ENCODE measurements around the gene TPO. TPM values are rescaled to one million over a fixed set of nuclear protein-coding genes. Genes with fewer than 3 reads are reported as not detected.

Gene TPO
- total and polyA plus RNA-seq, 4 donors: not detected

GRCh38 chr2:1402064-1402463, 11.2 kb upstream of the TPO start:
- 67% methylated on average over 9 of the region's 9 CpGs for WGBS
- H3K9ac ChIP-seq (ENCODE audit: low read depth in 1 of 2, low read length in 2 of 2): no peak overlapping the region
- no peaks in the 10 kb centered on the region for H3K36me3 ChIP-seq (ENCODE audit: control insufficient read depth in 4 of 4, insufficient read depth in 3 of 4, low read depth in 1 of 4, low read length in 3 of 4)
- H3K4me3 ChIP-seq (ENCODE audit: low read depth in 1 of 3, low read length in 3 of 3): no peak overlapping the region
- peaks cover 0 to 3% (median 0%) of the 10 kb centered on the region in 4 donors for H3K27me3 ChIP-seq (ENCODE audit: control insufficient read depth in 4 of 4, insufficient read depth in 4 of 4, low read length in 3 of 4)
- no peaks in the 10 kb centered on the region for H3K9me3 ChIP-seq (ENCODE audit: control insufficient read depth in 4 of 4, low read length in 3 of 4)
- TF ChIP-seq HNF4A (conservative IDR thresholded peaks at IDR 0.05): no peak
- no peak overlapping the region for H3K27ac ChIP-seq (ENCODE audit: low read depth in 1 of 2, low read length in 2 of 2)
- no peak for DNase-seq (ENCODE audit: low spot score)
- no peaks in the 10 kb centered on the region for H3K4me1 ChIP-seq (ENCODE audit: control insufficient read depth in 4 of 4, insufficient read depth in 4 of 4, low read length in 3 of 4)

GRCh38 chr2:1403565-1403964, 9.7 kb upstream of the TPO start:
- WGBS: 76% methylated on average over 12 of the region's 12 CpGs

GRCh38 chr2:1405124-1405523, 8.1 kb upstream of the TPO start:
- TF ChIP-seq EGR1 (IDR thresholded peaks at IDR 0.05; ENCODE audit: low read depth in 2 of 2) (no peak), GABPA (IDR thresholded peaks at IDR 0.05 in 1 of 2, conservative IDR thresholded peaks at IDR 0.05 in 1 of 2) (no peak), RAD21 (IDR thresholded peaks at IDR 0.05) (no peak), ZBTB33 (IDR thresholded peaks at IDR 0.05) (no peak)
- Histone ChIP-seq H3K4me3 (ENCODE audit: low read depth in 1 of 3, low read length in 3 of 3) (no peak overlapping the region), H3K27me3 (ENCODE audit: control insufficient read depth in 4 of 4, insufficient read depth in 4 of 4, low read length in 3 of 4) (peaks cover 0 to 3% (median 1%) of the 10 kb centered on the region in 4 donors), H3K9ac (ENCODE audit: low read depth in 1 of 2, low read length in 2 of 2) (no peak overlapping the region), H3K9me3 (ENCODE audit: control insufficient read depth in 4 of 4, low read length in 3 of 4) (no peaks in the 10 kb centered on the region), H3K27ac (ENCODE audit: low read depth in 1 of 2, low read length in 2 of 2) (no peak overlapping the region), H3K4me1 (ENCODE audit: control insufficient read depth in 4 of 4, insufficient read depth in 4 of 4, low read length in 3 of 4) (no peaks in the 10 kb centered on the region), H3K36me3 (ENCODE audit: control insufficient read depth in 4 of 4, insufficient read depth in 3 of 4, low read depth in 1 of 4, low read length in 3 of 4) (no peaks in the 10 kb centered on the region)
- no peak for DNase-seq (ENCODE audit: low spot score)
- 56% methylated on average over 1 of the region's 1 CpG for WGBS

More at GRCh38 chr2:1403565-1403964, 9.7 kb upstream of the TPO start:
- DNase-seq (ENCODE audit: low spot score): no peak
- no peak overlapping the region for H3K4me3 ChIP-seq (ENCODE audit: low read depth in 1 of 3, low read length in 3 of 3)
- H3K9ac ChIP-seq (ENCODE audit: low read depth in 1 of 2, low read length in 2 of 2): no peak overlapping the region
- H3K36me3 ChIP-seq (ENCODE audit: control insufficient read depth in 4 of 4, insufficient read depth in 3 of 4, low read depth in 1 of 4, low read length in 3 of 4): no peaks in the 10 kb centered on the region
- H3K4me1 ChIP-seq (ENCODE audit: control insufficient read depth in 4 of 4, insufficient read depth in 4 of 4, low read length in 3 of 4): no peaks in the 10 kb centered on the region
- no peaks in the 10 kb centered on the region for H3K9me3 ChIP-seq (ENCODE audit: control insufficient read depth in 4 of 4, low read length in 3 of 4)
- TF ChIP-seq JUND (IDR thresholded peaks at IDR 0.05) (no peak), HNF4A (conservative IDR thresholded peaks at IDR 0.05) (no peak), FOXA2 (IDR thresholded peaks at IDR 0.05) (no peak), NR2F2 (IDR thresholded peaks at IDR 0.05) (no peak), GABPA (IDR thresholded peaks at IDR 0.05 in 1 of 2, conservative IDR thresholded peaks at IDR 0.05 in 1 of 2) (no peak), RAD21 (IDR thresholded peaks at IDR 0.05) (no peak), ATF3 (IDR thresholded peaks at IDR 0.05) (no peak)
- peaks cover 0 to 3% (median 0%) of the 10 kb centered on the region in 4 donors for H3K27me3 ChIP-seq (ENCODE audit: control insufficient read depth in 4 of 4, insufficient read depth in 4 of 4, low read length in 3 of 4)
- H3K27ac ChIP-seq (ENCODE audit: low read depth in 1 of 2, low read length in 2 of 2): no peak overlapping the region

GRCh38 chr2:1405967-1406366, 7.3 kb upstream of the TPO start:
- Histone ChIP-seq H3K4me3 (ENCODE audit: low read depth in 1 of 3, low read length in 3 of 3) (no peak overlapping the region), H3K27me3 (ENCODE audit: control insufficient read depth in 4 of 4, insufficient read depth in 4 of 4, low read length in 3 of 4) (peaks cover 0 to 3% (median under 1%) of the 10 kb centered on the region in 4 donors), H3K4me1 (ENCODE audit: control insufficient read depth in 4 of 4, insufficient read depth in 4 of 4, low read length in 3 of 4) (no peaks in the 10 kb centered on the region), H3K36me3 (ENCODE audit: control insufficient read depth in 4 of 4, insufficient read depth in 3 of 4, low read depth in 1 of 4, low read length in 3 of 4) (no peaks in the 10 kb centered on the region), H3K9ac (ENCODE audit: low read depth in 1 of 2, low read length in 2 of 2) (no peak overlapping the region), H3K9me3 (ENCODE audit: control insufficient read depth in 4 of 4, low read length in 3 of 4) (no peaks in the 10 kb centered on the region), H3K27ac (ENCODE audit: low read depth in 1 of 2, low read length in 2 of 2) (no peak overlapping the region)
- WGBS: 62% methylated on average over 3 of the region's 3 CpGs
- no peak for TF ChIP-seq HNF4G (IDR thresholded peaks at IDR 0.05)
- no peak for TF ChIP-seq ATF3 (IDR thresholded peaks at IDR 0.05)
- TF ChIP-seq JUND (IDR thresholded peaks at IDR 0.05): no peak
- no peak for DNase-seq (ENCODE audit: low spot score)

Data from liver (tissue), 9 donors.